Type B pancreatic cell (in vitro differentiated cells): ENCODE data around the gene UBE2L3. TPM values are rescaled to one million over a fixed set of nuclear protein-coding genes. Genes with fewer than 3 reads are reported as not detected.
A peak's percentile ranks its signal among the peaks of the same experiment; 100 is the strongest.
"Not testable (repeated sequence)": the region's sequence is repeated elsewhere in the genome, so short reads cannot be mapped to it uniquely, and the experiment has no call there.

Source experiments
- DNase-seq: peaks from one replicate; pipeline ENCODE4 v3.0.0; 2021; ENCODE audit warnings: mixed read lengths; ENCODE audit not compliant: unreplicated experiment; ENCODE audit errors: extremely low spot score
- H3K27ac Mint-ChIP-seq: 2 replicates; pipeline ENCODE4 v1.8.0; 2021; ENCODE audit warnings: mild to moderate bottlenecking, mixed read lengths
- H3K27me3 Mint-ChIP-seq: 2 replicates; pipeline ENCODE4 v1.8.0; 2021; ENCODE audit warnings: mixed read lengths
- H3K36me3 Mint-ChIP-seq: 2 replicates; pipeline ENCODE4 v1.8.0; 2021; ENCODE audit warnings: mixed read lengths
- H3K4me1 Mint-ChIP-seq: one replicate; pipeline ENCODE4 v1.8.0; 2021; ENCODE audit warnings: mixed read lengths; ENCODE audit not compliant: unreplicated experiment
- H3K4me3 Mint-ChIP-seq: 2 replicates; pipeline ENCODE4 v1.8.0; 2021; ENCODE audit warnings: mild to moderate bottlenecking, mixed read lengths
- H3K9me3 Mint-ChIP-seq: 2 replicates; pipeline ENCODE4 v1.8.0; 2021; ENCODE audit warnings: mixed read lengths
- CTCF ChIP-seq: fragments of 200-600 bp; sonication (generic); conservative IDR thresholded peaks from 2 replicates; pipeline ENCODE4 v1.5.0; 2021; ENCODE audit warnings: antibody characterized with exemption, mild to moderate bottlenecking
- long read RNA-seq: library from polyadenylated mRNA; unstranded; transcript quantifications from one replicate; pipeline ENCODE4 v2.0.0, GENCODE V29; 2020
- total RNA-seq: library from RNA; stranded (reverse); gene quantifications from 2 replicates; pipeline ENCODE4 v1.2.1, GENCODE V29; 2021; ENCODE audit warnings: low replicate concordance

Gene UBE2L3
- 60.8 and 63.1 TPM in 2 replicates for total RNA-seq
- long read RNA-seq, transcript UBE2L3-201 (4 exons, 3,028 nt), result major isoform, 412 of 435 reads
- long read RNA-seq, partial matches to known transcripts, result 8 of 435 reads
- long read RNA-seq, other reads (novel, unspliced or antisense), result 14 of 435 reads

GRCh38 chr22:21567456-21568346 lies at the start of gene UBE2L3:
TSS of gene UBE2L3 (plus strand) at chr22:21567714. CDS start at chr22:21567745, 31 bp downstream.
- Mint-ChIP-seq H3K27ac (peak within 1 kb of the TSS; percentile 85), H3K9me3 (no peaks in the 10 kb centered on the region), H3K27me3 (no peaks in the 10 kb centered on the region), H3K4me3 (peak within 1 kb of the TSS; percentile 95), H3K4me1 (peaks cover 30% of the 10 kb centered on the region), H3K36me3 (no peaks in the 10 kb centered on the region)
- TF ChIP-seq CTCF, result no peak
- DNase-seq, result peak; percentile 87

GRCh38 chr22:21526705-21527500 lies 40.6 kb upstream of the UBE2L3 start:
- H3K27ac Mint-ChIP-seq, H3K9me3 Mint-ChIP-seq, DNase-seq, H3K27me3 Mint-ChIP-seq, H3K36me3 Mint-ChIP-seq, H3K4me1 Mint-ChIP-seq, H3K4me3 Mint-ChIP-seq: not testable (repeated sequence)

DNA sequence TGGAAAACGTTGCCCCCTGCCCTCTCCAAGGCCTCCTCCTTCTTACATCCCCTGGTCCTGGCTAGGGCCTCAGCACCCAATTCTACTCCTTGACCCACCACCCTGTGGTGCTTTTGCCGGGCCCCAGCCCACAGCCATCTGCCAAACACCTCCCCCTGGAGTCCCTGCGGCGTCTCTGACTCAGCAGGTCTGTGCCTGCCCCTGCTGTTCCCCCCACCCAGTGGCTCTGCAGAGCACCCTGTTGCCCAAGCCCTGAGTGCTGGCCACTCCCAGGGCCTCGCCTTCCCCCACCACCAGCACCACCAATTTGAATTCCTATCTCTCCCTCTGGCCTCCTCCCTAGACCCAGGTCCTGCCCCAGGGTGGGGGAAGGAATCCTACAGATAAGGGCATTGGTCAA lies 36.0 kb upstream of the UBE2L3 start:
- not testable (repeated sequence) for DNase-seq, H3K27ac Mint-ChIP-seq, H3K27me3 Mint-ChIP-seq, H3K4me1 Mint-ChIP-seq, H3K9me3 Mint-ChIP-seq, H3K4me3 Mint-ChIP-seq, H3K36me3 Mint-ChIP-seq

DNA sequence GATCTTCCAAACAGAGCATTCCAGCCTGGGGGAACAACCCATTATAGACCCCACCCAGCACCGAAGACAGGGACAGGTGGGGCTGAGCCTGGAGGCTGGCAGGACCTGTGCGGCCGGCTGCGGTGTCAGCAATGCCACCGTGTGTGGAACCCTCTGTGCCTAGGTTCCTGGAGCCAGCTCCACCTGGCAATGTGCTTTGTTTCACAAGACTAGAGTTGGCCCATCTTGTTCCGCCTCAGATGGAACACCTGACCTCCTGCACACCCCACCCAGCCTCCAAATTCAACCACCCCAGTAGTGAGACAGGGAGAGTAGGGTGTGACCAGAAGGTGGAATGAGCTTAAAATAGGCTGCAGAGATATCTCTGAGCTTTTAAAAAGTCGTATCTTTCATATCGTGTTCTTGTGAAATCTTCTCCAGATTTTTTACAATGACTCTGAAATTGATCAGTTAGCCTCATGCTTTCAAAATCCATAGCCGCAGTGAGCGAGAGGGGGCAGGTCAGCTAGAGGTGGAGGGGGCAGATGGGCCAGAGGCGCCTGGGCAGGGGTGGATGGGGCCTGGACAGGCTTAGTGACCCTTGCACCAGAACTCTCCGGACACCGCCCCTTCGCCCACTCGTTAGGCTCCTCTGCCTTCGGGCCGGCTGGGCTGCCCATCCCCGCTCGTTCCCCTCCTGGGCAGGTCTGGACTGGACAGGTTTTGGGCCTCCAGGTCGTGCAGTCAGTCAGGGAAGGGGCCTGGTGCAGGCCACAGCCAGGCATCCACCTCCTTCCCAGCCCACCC lies 34.5 kb upstream of the UBE2L3 start:
- not testable (repeated sequence) for DNase-seq, H3K4me3 Mint-ChIP-seq, H3K27me3 Mint-ChIP-seq, H3K36me3 Mint-ChIP-seq, H3K9me3 Mint-ChIP-seq, H3K4me1 Mint-ChIP-seq, H3K27ac Mint-ChIP-seq

GRCh38 chr22:21539862-21540261 lies 27.7 kb upstream of the UBE2L3 start:
- not testable (repeated sequence) for H3K27me3 Mint-ChIP-seq, DNase-seq, H3K36me3 Mint-ChIP-seq, H3K27ac Mint-ChIP-seq, H3K4me1 Mint-ChIP-seq, H3K4me3 Mint-ChIP-seq, H3K9me3 Mint-ChIP-seq

- H3K27me3 Mint-ChIP-seq, H3K4me1 Mint-ChIP-seq, H3K27ac Mint-ChIP-seq, H3K36me3 Mint-ChIP-seq, H3K9me3 Mint-ChIP-seq, H3K4me3 Mint-ChIP-seq: not testable (repeated sequence)
- peak; percentile 8 for DNase-seq
These were observed 22.8 kb upstream of the UBE2L3 start for GRCh38 chr22:21544432-21545322.

DNA sequence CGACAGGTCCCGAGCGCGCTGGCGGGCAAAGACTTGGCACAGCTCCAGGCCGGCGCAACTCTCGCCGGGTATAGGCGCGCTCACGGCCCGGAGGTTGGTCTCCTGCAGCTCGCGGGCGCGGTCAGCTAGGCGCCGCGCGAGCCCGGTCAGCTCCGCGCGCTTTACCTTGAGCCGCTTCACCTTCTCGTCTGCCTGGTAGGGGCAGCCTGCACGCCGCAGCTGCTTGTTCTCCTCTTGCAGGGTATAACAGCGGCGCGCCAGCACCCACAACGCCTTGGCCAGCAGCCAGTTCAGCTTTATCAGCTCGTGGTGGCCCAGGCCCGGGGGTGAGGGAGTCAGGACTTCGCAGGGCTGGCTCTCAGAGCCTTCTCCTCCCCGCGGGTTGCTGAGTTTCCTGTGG lies 18.0 kb upstream of the UBE2L3 start:
- H3K4me3 Mint-ChIP-seq, H3K4me1 Mint-ChIP-seq, H3K27ac Mint-ChIP-seq, H3K27me3 Mint-ChIP-seq, H3K36me3 Mint-ChIP-seq, H3K9me3 Mint-ChIP-seq, DNase-seq: not testable (repeated sequence)

- H3K9me3 Mint-ChIP-seq, H3K4me3 Mint-ChIP-seq, DNase-seq, H3K27me3 Mint-ChIP-seq, H3K4me1 Mint-ChIP-seq, H3K27ac Mint-ChIP-seq, H3K36me3 Mint-ChIP-seq: not testable (repeated sequence)
These were observed 17.4 kb upstream of the UBE2L3 start for GRCh38 chr22:21550008-21550677.

DNA sequence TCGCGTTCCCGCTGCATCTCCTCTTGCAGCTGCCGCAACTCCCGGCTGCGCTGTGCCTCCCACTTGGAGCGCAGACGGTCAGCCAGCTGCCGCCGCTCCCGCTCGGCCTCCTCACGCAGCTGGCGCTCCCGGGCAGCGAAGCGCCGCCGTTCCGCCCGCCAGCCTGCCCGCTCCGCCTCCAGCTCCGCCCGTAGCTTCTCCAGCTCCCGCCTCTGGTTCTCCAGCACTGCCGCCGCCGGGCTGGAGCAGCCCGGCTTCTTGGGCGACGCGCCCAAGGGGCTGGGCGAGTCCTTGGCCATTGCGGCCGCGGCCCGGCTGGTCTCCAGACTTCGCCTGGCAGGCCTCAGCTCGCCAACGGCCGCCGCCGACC lies 16.9 kb upstream of the UBE2L3 start:
- H3K36me3 Mint-ChIP-seq, H3K27me3 Mint-ChIP-seq, H3K4me1 Mint-ChIP-seq, H3K27ac Mint-ChIP-seq, H3K9me3 Mint-ChIP-seq, DNase-seq, H3K4me3 Mint-ChIP-seq: not testable (repeated sequence)

- not testable (repeated sequence) for H3K4me1 Mint-ChIP-seq, H3K9me3 Mint-ChIP-seq, H3K4me3 Mint-ChIP-seq, H3K27ac Mint-ChIP-seq, H3K36me3 Mint-ChIP-seq, DNase-seq, H3K27me3 Mint-ChIP-seq
These were observed 16.2 kb upstream of the UBE2L3 start, which contains the start of gene RIMBP3C for GRCh38 chr22:21551361-21551760. TSS of gene RIMBP3C (minus strand) at chr22:21551461. CDS start at chr22:21550976, 485 bp downstream.
